ENCODE results near the gene KBTBD4. TPM values are rescaled to one million over a fixed set of nuclear protein-coding genes. Genes with fewer than 3 reads are reported as not detected.

KBTBD4 gene
- total RNA-seq, 1 donor from 2014 or later, result 15.4 TPM

GRCh38 chr11:47545298-47545697 is 33.5 kb downstream of the KBTBD4 start:
- H3K9me3 Mint-ChIP-seq, result no peaks in the 10 kb centered on the region
- H3K27ac Mint-ChIP-seq (ENCODE audit: unreplicated experiment), result no peak overlapping the region
- peaks cover 30% of the 10 kb centered on the region for H3K4me1 Mint-ChIP-seq
- no peak overlapping the region for H3K4me3 Mint-ChIP-seq
- no peaks in the 10 kb centered on the region for H3K27me3 Mint-ChIP-seq (ENCODE audit: low read depth)
- no peak for DNase-seq (ENCODE audit: low read depth, low spot score)
- peaks cover 2% of the 10 kb centered on the region for H3K36me3 Mint-ChIP-seq (ENCODE audit: low read depth)
- no peak for TF ChIP-seq CTCF (conservative IDR thresholded peaks at IDR 0.05)

GRCh38 chr11:47541070-47541469 is 37.7 kb downstream of the KBTBD4 start:
- no peak overlapping the region for H3K27ac Mint-ChIP-seq (ENCODE audit: unreplicated experiment)
- no peak overlapping the region for H3K4me3 Mint-ChIP-seq
- DNase-seq (ENCODE audit: low read depth, low spot score), result no peak
- no peaks in the 10 kb centered on the region for H3K9me3 Mint-ChIP-seq
- no peaks in the 10 kb centered on the region for H3K36me3 Mint-ChIP-seq (ENCODE audit: low read depth)
- peaks cover 35% of the 10 kb centered on the region for H3K4me1 Mint-ChIP-seq
- no peak for TF ChIP-seq CTCF (conservative IDR thresholded peaks at IDR 0.05)
- H3K27me3 Mint-ChIP-seq (ENCODE audit: low read depth), result no peaks in the 10 kb centered on the region

GRCh38 chr11:47539681-47540039 is 39.1 kb downstream of the KBTBD4 start:
- no peak overlapping the region for H3K27ac Mint-ChIP-seq (ENCODE audit: unreplicated experiment)
- no peaks in the 10 kb centered on the region for H3K27me3 Mint-ChIP-seq (ENCODE audit: low read depth)
- TF ChIP-seq CTCF (conservative IDR thresholded peaks at IDR 0.05), result peak; percentile 31

GRCh38 chr11:47538741-47539565 is 39.8 kb downstream of the KBTBD4 start:
- Mint-ChIP-seq H3K9me3 (no peaks in the 10 kb centered on the region), H3K27ac (ENCODE audit: unreplicated experiment) (no peak overlapping the region), H3K4me1 (peaks cover 37% of the 10 kb centered on the region), H3K4me3 (no peak overlapping the region), H3K27me3 (ENCODE audit: low read depth) (no peaks in the 10 kb centered on the region), H3K36me3 (ENCODE audit: low read depth) (no peaks in the 10 kb centered on the region)
- TF ChIP-seq CTCF (conservative IDR thresholded peaks at IDR 0.05), result no peak
- no peak for DNase-seq (ENCODE audit: low read depth, low spot score)

More at GRCh38 chr11:47539681-47540039, 39.1 kb downstream of the KBTBD4 start:
- Mint-ChIP-seq H3K36me3 (ENCODE audit: low read depth) (no peaks in the 10 kb centered on the region), H3K4me1 (peaks cover 40% of the 10 kb centered on the region), H3K9me3 (no peaks in the 10 kb centered on the region), H3K4me3 (no peak overlapping the region)
- no peak for DNase-seq (ENCODE audit: low read depth, low spot score)

GRCh38 chr11:47536915-47537314 is 41.9 kb downstream of the KBTBD4 start:
- TF ChIP-seq CTCF (conservative IDR thresholded peaks at IDR 0.05), result no peak
- H3K36me3 Mint-ChIP-seq (ENCODE audit: low read depth), result no peaks in the 10 kb centered on the region
- H3K27me3 Mint-ChIP-seq (ENCODE audit: low read depth), result no peaks in the 10 kb centered on the region
- no peak for DNase-seq (ENCODE audit: low read depth, low spot score)
- H3K9me3 Mint-ChIP-seq, result no peaks in the 10 kb centered on the region
- H3K4me3 Mint-ChIP-seq, result no peak overlapping the region
- H3K27ac Mint-ChIP-seq (ENCODE audit: unreplicated experiment), result no peak overlapping the region
- peaks cover 48% of the 10 kb centered on the region for H3K4me1 Mint-ChIP-seq
